GM10847 (cell line): ENCODE data around the gene MAP2K6.

Source experiments
- POLR2A ChIP-seq: IDR thresholded peaks from 2 replicates; pipeline ENCODE4 v1.6.1; 2011; ENCODE audit not compliant: insufficient read length; ENCODE audit errors: extremely low read depth

The MAP2K6 gene

GRCh38 chr17:69492410-69493071 is 78.0 kb downstream of the MAP2K6 start:
- TF ChIP-seq POLR2A, result no peak

GRCh38 chr17:69495787-69496186 is 81.3 kb downstream of the MAP2K6 start:
- no peak for TF ChIP-seq POLR2A

- TF ChIP-seq POLR2A, result no peak
Observed at GRCh38 chr17:69497161-69497560, 82.7 kb downstream of the MAP2K6 start.

- TF ChIP-seq POLR2A, result no peak
Observed at GRCh38 chr17:69499318-69499717, 84.8 kb downstream of the MAP2K6 start.

- no peak for TF ChIP-seq POLR2A
Observed at GRCh38 chr17:69500911-69501429, 86.5 kb downstream of the MAP2K6 start.

GRCh38 chr17:69501591-69502468 is 87.3 kb downstream of the MAP2K6 start:
- TF ChIP-seq POLR2A, result no peak

- TF ChIP-seq POLR2A, result no peak
Observed at GRCh38 chr17:69503711-69504110, 89.2 kb downstream of the MAP2K6 start.

GRCh38 chr17:69505740-69506139 is 91.2 kb downstream of the MAP2K6 start:
- TF ChIP-seq POLR2A, result no peak

GRCh38 chr17:69506489-69506888 is 92.0 kb downstream of the MAP2K6 start:
- TF ChIP-seq POLR2A, result no peak

- TF ChIP-seq POLR2A, result no peak
Observed at GRCh38 chr17:69508814-69509213, 94.3 kb downstream of the MAP2K6 start.

- no peak for TF ChIP-seq POLR2A
Observed at GRCh38 chr17:69511250-69511649, 96.8 kb downstream of the MAP2K6 start.

GRCh38 chr17:69512946-69513345 is 98.4 kb downstream of the MAP2K6 start:
- TF ChIP-seq POLR2A, result no peak

- no peak for TF ChIP-seq POLR2A
Observed at GRCh38 chr17:69516225-69516624, 101.7 kb downstream of the MAP2K6 start.

GRCh38 chr17:69516911-69517310 is 102.4 kb downstream of the MAP2K6 start:
- no peak for TF ChIP-seq POLR2A

GRCh38 chr17:69518951-69519350 is 104.5 kb downstream of the MAP2K6 start:
- TF ChIP-seq POLR2A, result no peak

- TF ChIP-seq POLR2A, result no peak
Observed at GRCh38 chr17:69523244-69523861, 108.9 kb downstream of the MAP2K6 start.

- no peak for TF ChIP-seq POLR2A
Observed at GRCh38 chr17:69524854-69525253, 110.4 kb downstream of the MAP2K6 start.
